HG03097 (cell line): ENCODE results near the gene DNAAF5.
"Not testable (repeated sequence)": the region's sequence is repeated elsewhere in the genome, so short reads cannot be mapped to it uniquely, and the experiment has no call there.

Experiments used
- ATAC-seq: cut with Tn5 transposase; IDR thresholded peaks from one replicate; pipeline ENCODE4 v1.9.1; 2021; ENCODE audit not compliant: unreplicated experiment, low FRiP score

The DNAAF5 gene

DNA sequence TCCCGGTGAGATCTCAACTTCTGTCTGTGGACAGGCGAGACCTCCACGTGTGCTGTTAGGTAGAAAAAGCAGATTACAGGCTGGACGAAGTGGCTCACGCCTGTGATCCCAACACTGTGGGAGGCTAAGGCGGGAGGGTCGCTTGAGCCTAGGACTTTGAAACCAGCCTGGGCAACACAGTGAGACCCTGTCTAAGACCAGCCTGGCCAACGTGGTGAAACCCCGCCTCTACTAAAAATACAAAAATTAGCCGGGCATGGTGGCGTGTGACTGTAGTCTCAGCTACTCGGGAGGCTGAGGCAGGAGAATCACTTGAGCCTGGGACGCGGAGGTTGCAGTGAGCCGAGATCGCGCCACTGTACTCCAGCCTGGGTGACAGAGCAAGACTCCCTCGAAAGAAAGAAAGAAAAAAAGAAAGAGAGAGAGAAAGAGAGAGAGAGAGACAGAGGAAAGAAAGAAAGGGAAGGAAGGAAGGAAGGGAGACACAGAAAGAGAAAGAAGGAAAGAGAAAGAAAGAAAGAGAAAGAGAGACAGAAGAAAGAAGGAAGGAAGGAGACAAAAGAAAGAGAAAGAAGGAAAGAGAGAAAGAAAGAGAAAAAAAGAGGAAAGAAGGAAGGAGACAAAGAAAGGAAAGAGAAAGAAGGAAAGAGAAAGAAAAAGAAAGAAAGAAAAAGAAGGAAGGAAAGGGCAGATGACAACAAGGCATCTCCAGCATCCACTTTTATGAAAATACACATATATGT is 76.2 kb downstream of the DNAAF5 start:
- no peak for ATAC-seq

DNA sequence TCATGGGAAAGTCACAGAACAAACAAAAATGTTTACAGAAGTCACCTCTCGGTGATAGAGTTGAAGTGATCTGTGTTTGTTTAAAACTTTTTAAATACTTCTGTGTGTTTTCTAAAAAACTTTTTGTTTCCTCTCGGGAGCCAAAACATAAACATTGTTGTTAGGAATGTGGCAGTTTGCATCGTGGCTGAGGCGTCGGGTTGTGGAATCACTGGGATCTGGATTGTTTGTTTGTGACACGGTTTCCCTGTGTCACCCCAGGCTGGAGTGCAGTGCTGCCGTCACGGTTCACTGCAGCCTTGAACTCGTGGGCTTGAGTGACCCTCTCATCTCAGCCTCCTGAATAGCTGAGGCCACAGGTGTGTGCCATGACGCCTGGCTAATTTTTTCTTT is 76.7 kb downstream of the DNAAF5 start:
- ATAC-seq, result no peak

DNA sequence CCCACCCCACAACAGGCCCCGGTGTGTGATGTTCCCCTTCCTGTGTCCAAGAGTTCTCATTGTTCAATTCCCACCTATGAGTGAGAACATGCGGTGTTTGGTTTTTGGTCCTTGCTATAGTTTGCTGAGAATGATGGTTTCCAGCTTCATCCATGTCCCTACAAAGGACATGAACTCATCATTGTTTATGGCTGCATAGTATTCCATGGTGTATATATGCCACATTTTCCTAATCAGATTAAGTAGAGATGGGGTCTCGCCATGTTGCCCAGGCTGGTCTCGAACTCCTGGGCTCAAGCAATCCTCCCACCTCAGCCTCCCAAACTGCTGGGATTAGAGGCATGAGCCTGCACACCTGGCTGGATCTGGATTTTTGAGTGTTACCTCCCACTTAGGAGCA is 77.3 kb downstream of the DNAAF5 start:
- ATAC-seq, result not testable (repeated sequence)

DNA sequence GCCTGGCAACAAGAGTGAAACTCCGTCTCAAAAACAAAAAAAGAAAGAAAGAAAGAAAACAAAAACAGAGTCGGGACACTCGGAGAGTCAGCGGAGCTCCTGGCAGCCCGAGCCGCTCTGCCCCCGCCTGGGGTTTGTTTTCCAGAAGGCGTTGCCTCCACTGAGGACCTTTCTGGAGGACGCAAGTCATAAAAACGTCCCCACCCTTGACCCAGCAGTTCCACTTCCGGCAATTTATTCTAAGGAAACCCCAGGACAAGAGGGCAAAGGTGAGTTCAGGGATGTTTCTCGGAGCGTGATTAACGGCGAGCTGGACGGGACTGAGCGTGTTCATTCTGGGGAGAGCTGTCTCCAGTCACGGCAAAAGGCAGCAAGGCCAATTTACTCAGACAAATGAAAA is 78.8 kb downstream of the DNAAF5 start:
- no peak for ATAC-seq

DNA sequence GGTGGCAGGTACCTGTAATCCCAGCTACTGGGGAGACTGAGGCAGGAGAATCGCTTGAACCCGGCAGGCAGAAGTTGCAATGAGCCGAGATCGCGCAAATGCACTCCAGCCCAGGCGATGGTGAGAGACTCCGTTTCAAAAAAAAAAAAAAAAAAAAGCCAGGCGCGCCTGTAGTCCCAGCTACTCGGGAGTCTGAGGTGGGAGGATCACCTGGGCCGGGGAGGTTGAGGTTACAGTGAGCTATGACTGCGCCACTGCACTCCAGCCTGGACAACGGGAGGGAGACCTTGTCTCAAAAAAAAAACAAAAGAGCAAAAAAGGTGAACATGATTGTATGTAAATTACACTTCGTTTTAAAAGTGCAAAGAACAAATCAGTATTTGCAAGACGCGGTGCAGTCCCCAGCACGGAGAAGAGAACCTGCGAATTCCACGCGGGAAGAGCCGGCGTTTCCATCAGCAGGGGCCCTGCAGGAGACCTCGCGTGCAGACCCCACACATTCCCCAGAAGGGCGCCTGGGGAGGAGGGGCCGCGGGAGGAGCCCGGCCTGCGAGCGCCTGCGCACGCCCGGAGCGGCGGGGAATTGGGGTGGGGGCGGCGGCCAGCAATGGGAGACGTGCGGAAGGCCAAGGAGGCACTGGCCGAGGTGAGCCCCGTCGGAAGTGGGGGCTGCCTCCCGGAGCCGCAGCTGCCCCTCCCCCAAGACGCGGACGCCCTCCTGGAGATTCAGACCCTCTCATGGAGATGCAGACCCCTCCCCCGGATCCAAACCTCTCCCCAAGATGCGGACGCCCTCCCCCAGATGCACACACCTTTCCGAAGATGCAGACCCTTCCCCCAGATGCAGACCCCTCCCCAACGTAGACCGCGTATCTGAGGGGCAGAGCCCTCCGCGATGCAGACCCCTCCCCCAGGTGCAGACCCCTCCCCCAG is 89.1 kb downstream of the DNAAF5 start:
- ATAC-seq, result no peak

DNA sequence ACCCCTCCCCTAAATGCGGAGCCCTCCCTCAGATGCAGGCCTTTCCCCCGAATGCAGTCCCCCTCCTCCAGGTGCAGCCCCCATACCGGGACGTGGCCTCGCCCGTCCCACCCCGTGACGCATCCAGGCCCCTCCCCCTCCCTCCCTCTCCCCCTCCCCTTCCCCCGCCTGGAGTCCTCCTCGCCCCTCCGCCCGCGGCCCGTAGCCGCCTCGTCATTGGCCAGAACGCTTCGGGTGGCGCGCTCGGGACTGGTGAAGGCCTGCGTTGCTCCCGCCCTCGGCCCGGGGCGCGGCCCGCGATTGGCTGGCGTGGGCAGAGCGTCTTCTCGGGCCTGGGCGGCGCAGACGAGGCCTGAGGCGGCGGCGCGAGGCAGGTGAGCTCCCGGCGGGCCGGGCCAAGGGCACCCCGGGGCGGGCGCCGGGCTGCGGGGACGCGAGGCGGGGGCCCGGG is 89.8 kb downstream of the DNAAF5 start:
- ATAC-seq, result peak; percentile 84

DNA sequence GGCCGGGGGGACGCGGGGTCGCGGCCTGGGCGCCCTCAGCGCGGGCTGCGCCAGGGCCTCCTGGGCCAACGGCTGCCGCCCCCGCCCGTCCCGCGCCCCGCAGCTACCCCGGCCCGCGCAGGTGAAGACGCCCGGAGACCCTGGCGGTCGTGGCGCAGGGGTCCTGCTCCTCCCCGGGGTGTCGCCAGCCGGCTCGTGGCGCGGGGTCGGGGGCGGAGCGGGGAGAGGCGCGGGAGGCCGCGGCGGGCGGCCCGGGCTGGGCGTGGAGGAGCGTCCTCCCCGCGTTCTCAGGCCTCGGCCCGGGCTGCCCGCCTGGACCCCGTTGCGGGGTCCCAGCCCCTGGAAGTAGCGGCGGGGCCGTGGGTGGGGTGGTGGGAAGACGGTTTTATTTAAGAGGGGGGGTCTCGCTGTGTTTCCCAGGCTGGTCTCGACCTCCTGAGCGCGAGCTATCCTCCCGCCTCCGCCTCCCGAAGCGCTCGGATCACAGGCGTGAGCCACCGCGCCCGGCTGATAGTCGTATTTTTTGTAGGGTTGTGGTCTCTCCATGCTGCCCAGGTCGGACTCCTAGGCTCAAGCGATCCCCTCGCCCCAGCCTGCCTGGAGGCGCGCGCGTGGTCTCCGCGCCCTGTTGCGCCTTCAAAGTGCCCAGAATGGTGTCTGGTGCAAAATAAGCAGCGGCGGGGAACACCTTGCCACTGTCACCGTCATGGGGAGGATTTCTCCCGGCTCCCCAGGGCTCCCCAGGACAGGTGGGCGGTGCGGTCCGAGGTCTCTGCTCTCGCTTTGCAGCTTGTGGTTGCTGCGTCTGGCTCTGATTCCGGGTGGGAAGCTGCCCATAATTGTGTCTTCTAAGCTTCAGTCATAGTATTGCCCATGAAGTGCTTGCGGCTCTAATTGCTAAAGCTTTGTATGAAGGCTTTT is 90.5 kb downstream of the DNAAF5 start:
- ATAC-seq, result peak; percentile 6

DNA sequence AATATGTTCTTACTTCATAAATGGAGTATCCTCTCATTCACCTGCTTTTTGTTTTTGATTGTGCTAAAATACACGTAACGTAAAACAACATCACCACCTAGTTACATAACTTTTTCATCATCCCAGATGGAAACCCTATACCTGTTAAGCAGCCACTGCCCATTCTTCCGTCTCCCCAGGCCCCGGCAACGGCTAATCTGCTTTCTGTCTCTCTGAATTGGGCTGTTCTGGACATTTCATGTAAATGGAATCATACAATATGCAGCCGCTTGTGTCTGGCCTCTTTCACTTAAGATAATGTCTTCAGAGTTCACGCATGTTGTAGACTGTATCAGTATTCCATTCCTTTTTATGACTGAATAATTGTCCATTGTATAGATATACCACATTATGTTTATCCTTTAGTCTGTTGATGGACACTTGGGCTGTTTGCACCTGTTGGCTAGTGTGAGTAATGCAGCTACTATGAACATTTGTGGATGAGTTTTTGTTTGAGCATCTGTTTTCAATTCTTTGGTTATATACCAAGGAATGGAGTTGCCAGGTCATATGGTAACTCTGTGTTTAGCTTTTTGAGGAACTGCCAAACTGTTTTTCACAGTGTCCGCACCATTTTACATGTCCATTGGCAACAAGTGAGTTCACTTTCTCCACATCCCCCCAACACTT is 91.7 kb downstream of the DNAAF5 start:
- ATAC-seq, result no peak

DNA sequence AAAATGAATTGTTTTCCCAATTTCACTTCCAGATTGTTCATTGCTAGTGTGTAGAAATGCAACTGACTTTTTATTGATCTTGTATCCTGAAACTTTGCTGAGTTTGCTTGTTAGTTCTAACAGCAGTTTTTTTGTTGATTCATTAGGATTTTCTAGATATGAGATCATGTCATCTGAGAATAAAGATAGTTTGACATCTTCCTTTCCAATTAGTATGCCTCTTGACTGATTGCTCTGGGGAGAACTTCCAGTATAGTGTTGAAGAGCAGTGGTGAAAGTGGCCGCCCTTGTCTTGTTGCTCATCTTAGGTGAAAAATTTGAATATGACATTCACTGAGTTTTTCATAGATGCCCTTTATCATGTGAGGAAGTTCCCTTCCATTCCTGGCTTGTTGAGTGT is 93.8 kb downstream of the DNAAF5 start:
- no peak for ATAC-seq

DNA sequence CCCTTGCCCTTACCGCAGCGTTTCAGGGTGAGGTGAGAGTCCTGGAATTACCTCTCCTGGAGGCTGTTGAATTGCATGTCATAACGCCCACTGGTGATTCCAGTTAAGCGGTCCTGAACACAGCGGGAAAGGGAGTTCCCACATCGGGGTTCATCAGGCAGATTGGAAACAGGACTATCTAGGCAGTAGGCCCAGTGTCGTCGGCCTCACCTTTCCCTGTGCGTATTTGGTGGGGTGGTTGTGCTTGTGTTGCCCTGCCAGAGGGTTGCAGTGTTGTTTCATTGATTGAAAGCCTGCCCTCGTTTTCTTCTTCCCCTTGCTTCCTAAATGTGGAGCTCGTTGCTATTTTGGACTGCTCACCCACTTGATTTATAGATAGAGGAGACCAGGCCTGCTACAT is 95.2 kb downstream of the DNAAF5 start:
- ATAC-seq, result no peak

DNA sequence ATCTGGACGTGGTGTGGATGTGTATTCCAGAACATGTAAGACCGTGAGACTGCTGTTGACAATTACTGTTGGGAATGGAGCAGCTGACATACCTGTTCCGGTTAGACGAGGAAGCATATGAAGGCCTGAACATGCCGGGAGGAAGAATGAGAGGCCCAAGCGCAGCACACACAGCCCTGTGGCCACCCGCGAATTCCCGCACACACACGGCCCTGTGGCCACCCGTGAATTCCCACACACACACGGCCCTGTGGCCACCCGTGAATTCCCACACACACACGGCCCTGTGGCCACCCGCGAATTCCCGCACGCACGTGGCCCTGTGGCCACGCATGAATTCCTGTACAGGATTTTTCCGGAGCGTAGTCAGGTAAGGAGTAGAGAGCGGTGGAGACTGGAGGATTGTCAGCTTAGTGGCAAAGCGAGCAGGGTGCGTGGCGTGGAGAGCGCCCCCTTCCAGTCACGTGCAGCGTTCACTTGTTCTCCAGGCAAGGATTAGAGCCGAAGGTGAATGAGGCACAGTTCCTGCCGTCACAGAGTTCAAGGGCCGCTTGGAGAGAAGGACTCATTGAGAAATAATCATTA is 96.3 kb downstream of the DNAAF5 start:
- ATAC-seq, result no peak

DNA sequence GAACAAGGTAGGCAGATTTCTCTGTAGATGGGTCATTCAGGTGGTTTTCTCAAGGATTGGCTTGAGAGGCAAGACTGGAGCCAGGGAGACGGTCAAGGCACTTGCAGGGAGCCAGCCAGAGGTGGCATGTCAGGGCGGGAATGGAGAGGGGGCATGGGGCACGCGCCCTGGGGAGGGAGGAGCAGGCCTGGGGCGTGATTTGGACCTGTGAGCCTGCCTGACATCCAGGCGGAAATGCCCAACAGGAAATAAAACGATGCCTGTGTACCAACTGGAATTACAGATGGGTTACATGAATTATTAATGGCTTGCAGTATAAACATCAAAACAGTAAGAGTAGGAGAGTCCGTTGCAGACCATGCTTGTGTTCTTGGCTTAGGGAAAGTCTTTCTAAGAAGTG is 97.2 kb downstream of the DNAAF5 start:
- ATAC-seq, result no peak

DNA sequence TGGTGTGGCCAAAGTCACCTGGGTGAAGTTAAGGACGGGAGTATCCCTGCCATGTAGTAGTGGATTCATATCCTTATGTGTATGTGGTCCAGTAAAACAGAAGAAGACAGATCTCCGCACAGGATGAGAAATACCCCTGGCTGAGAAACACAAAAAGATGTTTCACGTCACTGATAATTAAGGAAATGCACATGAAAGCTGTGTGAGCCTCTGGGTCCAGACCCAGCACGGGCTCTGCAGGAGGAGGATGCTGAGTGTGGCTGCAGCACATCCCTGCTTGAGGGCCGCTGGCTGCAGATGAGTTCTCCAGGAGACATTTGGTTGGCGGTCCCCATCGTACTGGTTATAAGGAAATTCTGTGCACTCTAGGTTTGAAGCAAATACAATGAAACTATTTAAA is 97.6 kb downstream of the DNAAF5 start:
- ATAC-seq, result no peak

DNA sequence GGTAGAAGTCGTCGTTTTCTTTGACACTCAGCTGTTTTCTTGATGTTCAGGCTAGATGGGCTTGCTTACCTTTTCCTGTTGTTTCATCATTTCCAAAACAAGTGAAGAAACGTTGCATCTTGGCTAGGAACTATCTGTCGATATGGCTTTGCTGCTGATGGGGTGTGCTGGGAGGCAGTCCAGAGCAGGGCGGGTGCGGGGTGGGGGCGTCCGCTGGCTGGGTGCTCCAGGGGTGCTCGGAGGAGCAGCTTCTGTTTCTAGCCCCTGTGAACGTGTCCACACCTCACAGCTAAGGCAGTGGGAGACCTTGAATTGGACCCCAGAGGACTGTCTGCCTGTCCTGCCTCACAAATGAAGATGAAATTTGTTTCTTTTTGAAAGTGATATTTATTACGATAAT is 98.2 kb downstream of the DNAAF5 start:
- no peak for ATAC-seq

DNA sequence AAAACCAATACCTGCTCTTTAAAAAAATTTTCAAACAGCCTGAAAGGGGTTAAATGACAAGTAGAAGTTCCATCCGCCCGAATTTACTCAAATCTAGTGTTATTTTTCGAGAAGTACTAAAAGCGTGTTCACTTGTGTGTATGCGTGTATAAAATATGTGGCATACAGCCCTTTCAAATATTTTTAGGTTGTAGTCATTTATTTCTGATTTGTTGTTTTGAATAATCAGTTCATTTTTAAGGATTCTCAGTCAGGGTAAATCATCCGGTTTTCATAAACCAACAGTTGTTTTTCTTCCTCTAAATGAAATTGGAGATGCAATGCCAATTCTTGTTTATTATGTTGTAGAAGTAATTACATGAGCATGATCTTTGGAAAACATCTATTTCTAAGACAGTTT is 98.9 kb downstream of the DNAAF5 start:
- no peak for ATAC-seq

DNA sequence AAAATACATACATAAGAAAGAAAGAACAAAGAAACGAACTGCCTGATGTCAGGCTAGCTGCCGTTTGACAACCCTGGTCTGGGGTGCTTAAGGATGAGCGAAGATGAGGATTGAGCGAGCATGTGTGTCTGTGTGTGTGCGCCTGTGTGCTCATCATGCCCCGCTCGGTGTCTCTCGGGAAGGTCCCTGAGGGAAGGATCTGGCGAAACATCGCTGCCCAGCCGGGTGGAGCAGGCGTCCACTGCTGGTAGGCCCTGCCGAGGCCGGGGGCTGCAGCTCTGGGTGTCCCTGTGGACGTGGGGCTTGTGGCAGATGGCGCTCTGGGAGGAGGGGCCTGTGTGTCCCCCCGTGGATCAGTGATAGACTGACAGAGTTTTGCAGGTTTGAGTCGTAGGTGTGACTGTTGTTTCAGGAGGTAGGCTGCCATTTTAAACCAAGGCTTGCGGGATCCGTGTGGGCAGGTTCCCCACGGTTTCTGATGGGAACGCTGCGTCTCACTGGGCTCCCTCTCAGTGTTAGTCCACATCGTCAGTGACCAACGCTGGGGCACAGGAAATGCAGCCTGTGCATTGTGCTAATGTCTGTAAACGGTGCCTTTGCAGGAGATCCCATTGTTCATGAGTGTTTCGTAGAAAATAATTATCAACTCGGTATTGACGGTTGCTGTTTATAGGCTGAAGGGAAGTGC is 99.9 kb downstream of the DNAAF5 start:
- ATAC-seq, result no peak

DNA sequence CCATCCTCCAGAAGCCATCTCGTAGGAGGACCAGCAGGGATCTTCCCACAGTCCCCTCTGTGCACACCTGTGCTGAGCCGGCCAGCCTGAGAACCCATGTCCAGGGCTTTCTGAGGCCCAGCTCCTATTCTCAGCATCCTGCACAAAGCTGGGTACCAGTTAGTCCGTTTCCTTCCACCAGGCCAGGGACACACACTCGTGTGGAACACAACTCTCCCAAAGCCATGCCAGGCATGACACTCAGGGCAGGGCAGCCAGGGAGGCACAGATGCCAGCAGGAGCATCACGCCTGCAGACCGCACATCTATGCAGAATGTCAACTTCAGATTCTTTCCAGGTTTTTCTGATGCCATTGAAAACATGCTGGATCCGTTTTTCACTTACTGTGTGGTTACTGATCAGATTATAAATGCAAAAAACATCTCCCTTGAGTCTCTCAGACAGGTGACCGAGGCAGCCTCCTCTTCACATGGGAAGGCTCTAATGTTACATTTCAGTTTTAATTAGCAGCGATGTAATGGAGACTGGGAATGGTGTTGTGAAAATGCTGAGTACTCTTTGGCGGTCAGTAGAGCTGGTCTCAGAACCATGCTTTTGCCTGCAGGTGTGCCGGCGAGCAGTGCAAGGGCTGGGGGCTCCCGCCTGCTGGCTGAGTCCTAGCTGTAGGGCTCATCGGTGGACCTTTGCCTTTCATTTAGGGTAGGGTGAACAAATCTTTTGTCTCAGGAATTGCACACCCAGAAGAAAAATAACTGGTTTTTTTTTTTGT is 102.5 kb downstream of the DNAAF5 start:
- ATAC-seq, result no peak

DNA sequence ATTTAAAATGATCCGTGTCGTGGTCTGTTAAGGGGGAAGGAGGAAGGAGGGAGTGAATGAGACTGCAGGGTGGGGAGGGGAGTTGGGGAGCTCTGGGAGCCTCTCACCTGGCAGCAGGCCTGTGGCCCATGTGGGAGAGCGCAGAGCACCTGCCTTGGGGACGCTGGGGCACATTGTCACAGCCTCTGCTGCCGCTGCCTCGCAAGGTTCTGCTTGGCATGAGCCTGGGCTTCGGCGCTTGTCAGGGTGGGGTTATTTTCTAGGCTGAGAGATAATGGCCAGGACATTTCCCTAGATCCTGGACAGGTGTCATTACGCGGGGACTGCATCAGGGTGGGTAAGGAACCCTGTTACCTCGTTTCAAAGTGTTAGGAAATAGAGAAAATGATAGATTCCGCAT is 103.6 kb downstream of the DNAAF5 start:
- no peak for ATAC-seq
